Bronchial epithelial cell (primary cell): ENCODE results near the gene PDGFA. TPM values are rescaled to one million over a fixed set of nuclear protein-coding genes. Genes with fewer than 3 reads are reported as not detected.
A peak's percentile ranks its signal among the peaks of the same experiment; 100 is the strongest.

Experiments
- DNase-seq: peaks from one replicate; pipeline ENCODE4 v3.0.0-alpha.2; 2010; ENCODE audit warnings: low read depth
- FAIRE-seq: peaks from 2 replicates; lab custom pipeline; 2011; peaks lifted over from hg19 to GRCh38; lab: Jason Lieb, UNC
- H3K27me3 ChIP-seq: 2 replicates; pipeline ENCODE4 v1.5.1; 2011; ENCODE audit warnings: low read length; ENCODE audit not compliant: control insufficient read depth, insufficient read depth
- H3K36me3 ChIP-seq: 2 replicates; pipeline ENCODE4 v1.5.1; 2011; ENCODE audit warnings: low read length; ENCODE audit not compliant: control insufficient read depth, insufficient read depth
- H3K4me3 ChIP-seq: 2 replicates; pipeline ENCODE4 v1.5.1; 2011; ENCODE audit warnings: mild to moderate bottlenecking, low read depth, low read length, control low read depth
- total RNA-seq: library from RNA; depleted of rRNA; stranded (reverse); fragments of >200 nt; gene quantifications from 2 replicates; pipeline ENCODE4 v1.2.1, GENCODE V29; 2014
- TF ChIP-seq, protein P1 (sequence below): IDR thresholded peaks from 2 replicates; pipeline ENCODE4 v1.5.1; 2011; ENCODE audit warnings: mild to moderate bottlenecking, moderate library complexity, low read length, control low read depth, inconsistent platforms; ENCODE audit not compliant: insufficient read depth, severe bottlenecking

Gene PDGFA
- total RNA-seq, 1 donor from 2014 or later = 64.8 TPM

DNA sequence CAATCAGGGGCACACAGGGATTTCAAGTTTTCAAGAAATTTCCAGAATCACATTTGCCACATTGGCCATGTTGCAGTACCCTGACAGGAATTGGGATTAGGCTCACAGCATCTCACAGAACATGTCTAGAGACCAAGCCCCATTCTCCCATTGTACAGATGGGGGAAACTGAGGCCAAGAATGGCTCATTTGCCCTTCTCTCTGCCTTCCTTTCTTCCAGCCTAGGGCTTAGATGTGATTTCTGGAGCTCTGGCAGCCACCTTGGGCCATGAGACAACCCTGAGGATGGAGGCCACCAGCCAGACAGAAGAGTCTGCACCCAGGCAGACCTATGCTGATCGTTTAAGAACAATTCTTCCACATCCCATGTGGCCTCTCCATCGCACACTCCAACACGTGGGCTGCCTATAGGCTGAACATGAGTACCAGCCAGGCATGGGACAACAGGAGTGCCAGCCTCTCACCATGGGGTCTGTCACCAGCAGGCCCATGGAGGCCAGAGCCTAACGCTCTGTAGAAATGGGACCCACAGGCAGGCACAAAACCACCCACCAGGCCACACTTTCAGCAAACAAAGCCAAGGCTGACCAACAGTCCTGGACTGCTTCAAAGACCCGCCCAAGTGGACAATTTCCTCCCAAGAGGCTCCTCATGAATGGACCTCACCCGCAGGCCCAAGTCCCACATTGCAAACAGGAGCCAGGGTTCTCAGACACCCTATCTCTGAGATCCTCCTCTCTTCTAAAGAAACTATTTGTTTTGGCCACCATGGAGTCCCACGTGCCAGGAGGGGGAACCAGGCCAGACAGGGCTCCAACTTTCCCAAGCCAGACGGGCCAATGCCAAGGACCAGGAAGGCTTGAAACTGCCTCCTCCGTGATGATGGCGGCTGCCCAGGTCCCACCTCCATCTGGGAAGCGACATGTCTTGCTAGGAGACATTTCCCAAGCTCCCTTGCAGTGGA is 20.7 kb downstream of the PDGFA start:
- Histone ChIP-seq H3K4me3 (no peak overlapping the region), H3K27me3 (no peaks in the 10 kb centered on the region), H3K36me3 (peaks cover 36% of the 10 kb centered on the region)
- TF ChIP-seq, protein P1, sequence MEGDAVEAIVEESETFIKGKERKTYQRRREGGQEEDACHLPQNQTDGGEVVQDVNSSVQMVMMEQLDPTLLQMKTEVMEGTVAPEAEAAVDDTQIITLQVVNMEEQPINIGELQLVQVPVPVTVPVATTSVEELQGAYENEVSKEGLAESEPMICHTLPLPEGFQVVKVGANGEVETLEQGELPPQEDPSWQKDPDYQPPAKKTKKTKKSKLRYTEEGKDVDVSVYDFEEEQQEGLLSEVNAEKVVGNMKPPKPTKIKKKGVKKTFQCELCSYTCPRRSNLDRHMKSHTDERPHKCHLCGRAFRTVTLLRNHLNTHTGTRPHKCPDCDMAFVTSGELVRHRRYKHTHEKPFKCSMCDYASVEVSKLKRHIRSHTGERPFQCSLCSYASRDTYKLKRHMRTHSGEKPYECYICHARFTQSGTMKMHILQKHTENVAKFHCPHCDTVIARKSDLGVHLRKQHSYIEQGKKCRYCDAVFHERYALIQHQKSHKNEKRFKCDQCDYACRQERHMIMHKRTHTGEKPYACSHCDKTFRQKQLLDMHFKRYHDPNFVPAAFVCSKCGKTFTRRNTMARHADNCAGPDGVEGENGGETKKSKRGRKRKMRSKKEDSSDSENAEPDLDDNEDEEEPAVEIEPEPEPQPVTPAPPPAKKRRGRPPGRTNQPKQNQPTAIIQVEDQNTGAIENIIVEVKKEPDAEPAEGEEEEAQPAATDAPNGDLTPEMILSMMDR = no peak
- DNase-seq = no peak
- peak; percentile 36 for FAIRE-seq

DNA sequence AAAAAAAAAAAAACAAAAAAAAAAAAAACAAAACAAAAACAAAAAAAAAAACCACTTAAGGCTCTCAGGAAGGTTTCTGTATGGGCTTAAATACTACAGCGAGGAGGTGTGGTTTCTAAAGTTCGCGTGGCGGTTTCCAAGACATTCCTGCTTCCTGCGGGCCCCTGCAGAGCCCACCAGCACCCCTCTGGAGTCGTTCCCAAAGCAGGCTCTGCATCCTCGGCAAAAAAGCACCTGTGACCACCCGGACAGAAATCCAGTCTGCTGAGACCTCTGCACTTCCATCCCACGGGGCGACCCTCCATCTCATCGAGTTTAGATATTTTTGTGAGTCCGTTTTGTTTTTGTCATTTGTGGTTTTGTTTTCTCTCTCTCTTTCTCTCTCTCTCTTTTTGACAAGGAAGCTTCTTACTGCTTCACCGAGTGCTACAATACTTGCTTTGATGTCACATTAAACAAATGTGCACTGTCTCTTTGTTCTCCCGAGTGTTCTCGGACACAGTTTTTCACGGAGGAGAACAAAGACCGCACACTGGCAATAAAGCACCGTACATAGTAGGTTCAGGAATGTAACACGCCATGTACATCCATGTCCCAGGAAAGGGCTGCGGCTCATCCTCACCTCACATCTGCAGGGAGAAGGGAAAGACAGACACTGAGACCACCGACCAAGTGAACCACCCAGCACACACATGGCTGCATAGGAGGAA is 21.5 kb downstream of the PDGFA start:
- DNase-seq (no peak), FAIRE-seq (peak; percentile 13)
- H3K36me3 ChIP-seq = peaks cover 31% of the 10 kb centered on the region
- TF ChIP-seq, protein P1 = no peak
- no peaks in the 10 kb centered on the region for H3K27me3 ChIP-seq
- H3K4me3 ChIP-seq = no peak overlapping the region

DNA sequence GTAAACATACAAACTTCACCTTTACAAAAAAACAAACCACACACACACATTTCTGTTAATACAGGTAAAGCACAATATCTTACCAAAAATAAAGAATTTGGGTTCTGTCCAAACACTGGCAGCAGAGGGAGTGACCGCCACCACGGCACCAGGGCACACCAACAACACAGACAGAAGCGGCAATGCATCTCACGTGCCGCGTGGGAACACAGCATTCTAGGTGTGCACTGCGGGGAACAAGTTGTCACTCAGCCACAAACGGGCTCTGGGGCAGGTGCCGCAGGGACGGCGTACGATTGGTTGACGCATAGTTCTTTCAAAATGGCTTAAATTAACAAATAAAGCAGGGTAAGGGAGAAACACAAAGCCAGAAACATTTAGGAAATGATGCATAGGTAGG is 22.3 kb downstream of the PDGFA start:
- DNase-seq (no peak), FAIRE-seq (no peak)
- Histone ChIP-seq H3K36me3 (peaks cover 30% of the 10 kb centered on the region), H3K27me3 (no peaks in the 10 kb centered on the region), H3K4me3 (no peak overlapping the region)
- TF ChIP-seq, protein P1 = no peak

DNA sequence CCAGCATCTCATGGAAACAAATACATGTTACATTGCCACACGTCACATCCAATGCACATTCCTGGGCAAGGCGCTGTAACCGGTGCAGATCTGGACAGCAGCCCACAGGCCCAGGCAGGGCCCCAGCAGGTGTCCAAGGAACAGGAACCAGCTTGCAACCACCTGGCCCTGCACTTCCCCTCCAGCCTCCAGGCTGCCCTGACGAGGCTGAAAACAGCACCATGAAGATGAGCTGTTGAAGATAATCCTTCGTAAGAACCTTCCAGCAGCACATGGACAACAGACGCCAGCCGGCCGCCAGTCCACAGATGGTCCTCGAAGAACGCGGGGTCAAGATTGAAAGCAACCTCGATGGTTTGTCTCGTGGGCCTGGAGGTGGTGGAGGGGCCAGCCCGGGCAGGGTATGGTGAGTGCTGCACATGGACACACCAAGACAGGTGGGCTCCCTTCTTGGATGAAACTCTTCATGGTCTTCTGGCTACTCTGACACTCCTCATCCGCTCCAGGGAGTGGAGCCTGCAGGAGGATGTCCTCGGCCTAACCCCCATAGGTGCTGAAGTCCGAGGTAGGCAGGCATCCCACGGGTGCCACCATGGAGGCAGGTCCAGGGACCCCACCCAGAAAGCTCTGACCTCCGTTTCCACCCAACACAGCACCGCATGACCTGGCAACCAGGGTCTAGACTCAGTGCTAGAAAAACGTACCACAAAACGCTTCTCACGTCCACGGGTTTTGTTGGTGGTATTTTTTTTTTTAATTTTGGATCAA is 22.9 kb downstream of the PDGFA start:
- Histone ChIP-seq H3K4me3 (no peak overlapping the region), H3K27me3 (no peaks in the 10 kb centered on the region), H3K36me3 (peaks cover 29% of the 10 kb centered on the region)
- peak; percentile 97 for FAIRE-seq
- TF ChIP-seq, protein P1 = no peak
- DNase-seq = peak; percentile 92

DNA sequence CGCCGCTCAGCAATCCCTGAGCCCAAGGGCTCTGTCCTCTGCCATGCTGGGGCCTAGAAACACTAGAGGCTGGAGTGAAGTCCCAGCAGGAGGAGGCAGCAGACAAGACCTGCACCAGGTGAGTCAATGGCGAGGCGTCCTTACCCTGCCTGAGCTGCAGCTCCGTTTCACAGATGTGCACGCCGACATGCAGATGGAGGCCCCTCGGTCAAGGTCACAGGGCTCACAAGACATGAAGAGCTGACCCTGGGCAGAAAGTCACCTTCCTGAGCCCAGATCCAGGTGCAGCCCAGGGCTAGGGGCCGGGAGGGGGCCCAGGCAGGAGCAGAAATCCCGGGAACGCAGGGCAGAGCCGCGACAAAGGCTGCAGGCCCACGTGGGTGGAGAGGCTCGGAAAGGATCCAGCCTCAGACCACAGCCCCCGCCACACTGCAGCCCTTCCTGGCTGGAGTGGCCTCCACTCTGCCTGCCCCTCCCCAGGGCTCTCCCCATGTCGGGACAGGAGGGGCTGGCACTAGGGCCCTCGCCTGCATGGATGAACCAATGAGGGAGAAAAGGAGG is 23.8 kb downstream of the PDGFA start:
- no peak for FAIRE-seq
- TF ChIP-seq, protein P1 = no peak
- no peak overlapping the region for H3K4me3 ChIP-seq
- no peak for DNase-seq
- no peaks in the 10 kb centered on the region for H3K27me3 ChIP-seq
- peaks cover 22% of the 10 kb centered on the region for H3K36me3 ChIP-seq
